HepG2 (cell line): Measurements from ENCODE around the gene DIMT1. TPM values are rescaled to one million over a fixed set of nuclear protein-coding genes. Genes with fewer than 3 reads are reported as not detected.

ENCODE experiments used
- ATAC-seq: fragments of 200-7000 bp; cut with Tn5 transposase; 3 replicates; pipeline ENCODE4 v1.9.1; 2020; ENCODE audit warnings: mild to moderate bottlenecking, moderate library complexity
- BruUV-seq: library from RNA; stranded (reverse); fragments of 400-500 nt; replicated peaks from 2 replicates; lab custom pipeline; 2021; lab: Mats Ljungman, UMichigan
- CTCF ChIA-PET: fragments of 300-600 bp; formaldehyde crosslinking; extraction: SDS; loops from one replicate; lab custom pipeline; 2021; ENCODE audit warnings: low total read pairs, inconsistent platforms, low intra/inter-chr PET ratio; lab: Yijun Ruan, JAX
- POLR2A ChIA-PET: fragments of 350-600 bp; sonication (Branson Sonifier 250); formaldehyde crosslinking; loops from one replicate; lab custom pipeline; 2020; ENCODE audit warnings: antibody characterized with exemption, inconsistent platforms; lab: Yijun Ruan, JAX
- DNase-seq: peaks from one replicate; pipeline ENCODE4 v3.0.0-alpha.2; 2015; ENCODE audit warnings: low spot score
- FAIRE-seq: peaks from 3 replicates; lab custom pipeline; 2011; peaks lifted over from hg19 to GRCh38; lab: Jason Lieb, UNC
- H2AFZ ChIP-seq: one replicate; pipeline ENCODE4 v1.6.1; 2011; ENCODE audit warnings: low read length, inconsistent platforms
- H3K27ac ChIP-seq: fragments of 300-600 bp; 3 replicates; pipeline ENCODE4 v1.8.0; 2011; ENCODE audit warnings: mixed run types, mild to moderate bottlenecking, mixed read lengths, low read length, inconsistent platforms; ENCODE audit not compliant: insufficient read depth; ENCODE audit errors: extremely low read length
- H3K27me3 ChIP-seq, 2 experiments: fragments of 200-600 bp in 1 of 2; 2 replicates in 1 of 2; 3 replicates in 1 of 2; pipeline versions ENCODE4 v1.6.0 to v1.8.0; 2011; ENCODE audit warnings: low read length in 2 of 2, mild to moderate bottlenecking in 2 of 2, moderate library complexity in 2 of 2, inconsistent platforms in 1 of 2; ENCODE audit not compliant: insufficient read depth in 2 of 2, control insufficient read depth in 1 of 2
- H3K36me3 ChIP-seq, 2 experiments: fragments of 200-600 bp in 1 of 2; replicated peaks in 1 of 2; 2 replicates in 1 of 2; 3 replicates in 1 of 2; pipeline versions ENCODE4 v1.5.1 to v1.8.0; 2011; ENCODE audit warnings: low read length in 2 of 2, inconsistent platforms in 1 of 2; ENCODE audit not compliant: insufficient read depth in 2 of 2, control insufficient read depth in 1 of 2
- H3K4me1 ChIP-seq: 2 replicates; pipeline ENCODE4 v1.5.1; 2012; ENCODE audit warnings: low read length, inconsistent platforms; ENCODE audit not compliant: insufficient read depth
- H3K4me2 ChIP-seq: 2 replicates; pipeline ENCODE4 v1.6.0; 2011; ENCODE audit warnings: low read depth, low read length, inconsistent platforms
- H3K4me3 ChIP-seq, 3 experiments: fragments of 200-600 bp in 1 of 3; sonication (generic), shearing (Covaris generic) in 1 of 3; replicated peaks in 1 of 3; 2 replicates each; pipeline ENCODE4 v1.5.1; 2011 to 2016; ENCODE audit warnings: low read length in 3 of 3, inconsistent platforms in 2 of 3, low read depth in 2 of 3, mild to moderate bottlenecking in 2 of 3, control low read depth in 1 of 3, mixed read lengths in 1 of 3; ENCODE audit not compliant: insufficient read depth in 1 of 3
- H3K79me2 ChIP-seq: one replicate; pipeline ENCODE4 v1.6.1; 2011; ENCODE audit warnings: low read length, inconsistent platforms; ENCODE audit not compliant: insufficient read depth
- H3K9ac ChIP-seq: 2 replicates; pipeline ENCODE4 v1.6.0; 2011; ENCODE audit warnings: mild to moderate bottlenecking, low read depth, low read length, inconsistent platforms; ENCODE audit not compliant: insufficient read depth
- H3K9me3 ChIP-seq: 2 replicates; pipeline ENCODE4 v1.5.1; 2012; ENCODE audit warnings: mild to moderate bottlenecking, low read length
- H4K20me1 ChIP-seq: 2 replicates; pipeline ENCODE4 v1.6.0; 2011; ENCODE audit warnings: inconsistent platforms, mild to moderate bottlenecking, low read length, moderate library complexity; ENCODE audit not compliant: insufficient read depth
- ARID4A ChIP-seq: sonication (generic); formaldehyde crosslinking; IDR thresholded peaks from 2 replicates; pipeline ENCODE4 v1.5.0; 2020; ENCODE audit warnings: mild to moderate bottlenecking, missing genetic modification reagents, borderline replicate concordance
- CENPX ChIP-seq: sonication (generic); formaldehyde crosslinking; IDR thresholded peaks from 2 replicates; pipeline ENCODE4 v1.9.0; 2021; ENCODE audit warnings: mild to moderate bottlenecking, missing genetic modification reagents, moderate library complexity
- ETV5 ChIP-seq: IDR thresholded peaks from 2 replicates; pipeline ENCODE4 v1.6.1; 2018; ENCODE audit warnings: missing biosample characterization, missing genetic modification reagents, inconsistent platforms, borderline replicate concordance
- HCFC1 ChIP-seq: fragments of 150-350 bp; IDR thresholded peaks from 2 replicates; pipeline ENCODE4 v1.6.1; 2014; ENCODE audit warnings: low read depth, low read length
- IRX3 ChIP-seq: sonication (generic); formaldehyde crosslinking; IDR thresholded peaks from 2 replicates; pipeline ENCODE4 v1.8.1; 2023; ENCODE audit warnings: mild to moderate bottlenecking, low read depth, missing genetic modification reagents, borderline replicate concordance
- MXD4 ChIP-seq: IDR thresholded peaks from 2 replicates; pipeline ENCODE4 v1.6.1; 2016; ENCODE audit warnings: mild to moderate bottlenecking, missing biosample characterization, missing genetic modification reagents
- NFYC ChIP-seq: IDR thresholded peaks from 2 replicates; pipeline ENCODE4 v1.6.1; 2016; ENCODE audit warnings: missing genetic modification reagents, missing compliant biosample characterization
- RBAK ChIP-seq: sonication (generic); formaldehyde crosslinking; IDR thresholded peaks from 2 replicates; pipeline ENCODE4 v1.5.1; 2020; ENCODE audit warnings: mild to moderate bottlenecking, missing genetic modification reagents
- REPIN1 ChIP-seq: sonication (generic); formaldehyde crosslinking; IDR thresholded peaks from 2 replicates; pipeline ENCODE4 v1.8.0; 2022; ENCODE audit warnings: missing genetic modification reagents, low read depth, mild to moderate bottlenecking, borderline replicate concordance
- TOPORS ChIP-seq: sonication (generic); formaldehyde crosslinking; IDR thresholded peaks from 2 replicates; pipeline ENCODE4 v1.8.0; 2023; ENCODE audit warnings: mild to moderate bottlenecking, missing genetic modification reagents
- U2AF2 ChIP-seq: fragments of 200-400 bp; formaldehyde crosslinking; IDR thresholded peaks from 2 replicates; pipeline ENCODE4 v1.6.1; 2017; ENCODE audit warnings: low read depth, mild to moderate bottlenecking, low read length
- ZBTB14 ChIP-seq: sonication (generic); formaldehyde crosslinking; IDR thresholded peaks from 2 replicates; pipeline ENCODE4 v1.4.0; 2020; ENCODE audit warnings: missing genetic modification reagents
- ZBTB21 ChIP-seq: sonication (generic); formaldehyde crosslinking; IDR thresholded peaks from 2 replicates; pipeline ENCODE4 v1.4.0; 2020; ENCODE audit warnings: missing genetic modification reagents
- ZNF124 ChIP-seq: sonication (generic); formaldehyde crosslinking; IDR thresholded peaks from 2 replicates; pipeline ENCODE4 v1.4.0; 2020; ENCODE audit warnings: missing genetic modification reagents
- WGBS: methylation state at CpG from one replicate; pipeline ENCODE4 v1.1.6; 2017; ENCODE audit warnings: low lambda C conversion rate; 5-methylcytosine and 5-hydroxymethylcytosine counted together
- in situ Hi-C: cut with HindIII; loops from 2 replicates; pipeline ENCODE4 v1.10.0; 2017; ENCODE audit warnings: low pct_unique_long_range_greater_than_20kb; ENCODE audit not compliant: extremely low pct_ligation_motif_present
- intact Hi-C: fragments of 100-400 bp; cut with micrococcal nuclease; formaldehyde crosslinking; loops from one replicate; pipeline ENCODE4 v1.10.0; 2022; ENCODE audit not compliant: unreplicated experiment
- polyA plus RNA-seq, 8 experiments: library from polyadenylated mRNA; depleted of rRNA in 3 of 8; stranded (reverse) in 7 of 8; unstranded in 1 of 8; fragments of >200 nt; fragmentation: Illumina TruSeq in 4 of 8; extraction: Trizol in 4 of 8; gene quantifications; 2 replicates each; pipeline versions ENCODE4 v1.2.1 to v1.2.3, GENCODE V29; 2011 to 2016; ENCODE audit warnings: low read depth in 4 of 8, missing spikeins in 1 of 8, mixed read lengths in 1 of 8; ENCODE audit not compliant: insufficient read depth in 1 of 8
- total RNA-seq, 5 experiments: library from RNA; depleted of rRNA; stranded (reverse); fragments of >200 nt; fragmentation: Illumina TruSeq; extraction: Trizol; gene quantifications; 2 replicates each; pipeline ENCODE4 v1.2.3, GENCODE V29; 2016; ENCODE audit warnings: low read depth in 1 of 5

DIMT1 gene
- total and polyA plus RNA-seq, 2 of the 13 experiments (the other 11 are each of a cell fraction or from before 2014, with no cell fraction given) = 16.1 to 35.2 TPM

- no peak overlapping the region for H3K4me3 ChIP-seq
- CTCF ChIA-PET = no interaction called here
- in situ Hi-C loops (no loop called here), intact Hi-C loops (no loop called here)
- H3K4me2 ChIP-seq = no peak overlapping the region
- DNase-seq (no peak), ATAC-seq (no peak), FAIRE-seq (no peak)
- no peak for TF ChIP-seq REPIN1 (CRISPR knock-in tag)
- TF ChIP-seq ETV5 (CRISPR knock-in tag) = no peak
- TF ChIP-seq HCFC1 = no peak
- no peak for TF ChIP-seq TOPORS
- no peak for TF ChIP-seq NFYC (CRISPR knock-in tag)
- TF ChIP-seq ZBTB21 (CRISPR knock-in tag) = no peak
- no peak for TF ChIP-seq U2AF2
- TF ChIP-seq ARID4A = no peak
- no peak for TF ChIP-seq CENPX (CRISPR knock-in tag)
- no peak for TF ChIP-seq ZNF124
- TF ChIP-seq MXD4 (CRISPR knock-in tag) = no peak
- no peak for TF ChIP-seq IRX3 (CRISPR knock-in tag)
- TF ChIP-seq ZBTB14 = no peak
- no peak for TF ChIP-seq RBAK (CRISPR knock-in tag)
- H4K20me1 ChIP-seq = no peaks in the 10 kb centered on the region
- no peaks in the 10 kb centered on the region for H3K9me3 ChIP-seq
- WGBS = 94% methylated on average over 4 of the region's 4 CpGs
- no peaks in the 10 kb centered on the region for H3K27me3 ChIP-seq
- POLR2A ChIA-PET = interaction anchor here (1.7 kb wide), 1 partner anchor 14 kb away, joined by 4 read pairs; the partner anchor contains the start of gene DIMT1
- H3K79me2 ChIP-seq = peaks cover 87% of the 10 kb centered on the region
- H3K27ac ChIP-seq = no peak overlapping the region
- no peak overlapping the region for H2AFZ ChIP-seq
- BruUV-seq = no TSS peak
- no peak overlapping the region for H3K9ac ChIP-seq
- H3K36me3 ChIP-seq = peaks cover 0 to 18% of the 10 kb centered on the region in 2 experiments; a peak in 2 of 5 replicates
- H3K4me1 ChIP-seq = peaks cover 17% of the 10 kb centered on the region
Observed at GRCh38 chr5:62418462-62419076, 14.9 kb upstream of the DIMT1 start.
